Mesendoderm (in vitro differentiated cells): ENCODE data around the gene NEURL1.
A peak's percentile ranks its signal among the peaks of the same experiment; 100 is the strongest.

Experiments used
- DNase-seq: peaks from one replicate; pipeline ENCODE4 v3.0.0; 2013
- H2AK5ac ChIP-seq: 2 replicates; pipeline ENCODE4 v1.6.1; 2013; ENCODE audit warnings: low read length, inconsistent platforms
- H2BK120ac ChIP-seq: 2 replicates; pipeline ENCODE4 v1.6.1; 2013; ENCODE audit warnings: low read depth, mild to moderate bottlenecking, low read length, moderate library complexity, mixed read lengths
- H2BK15ac ChIP-seq: replicated peaks from 2 replicates; pipeline ENCODE4 v1.6.1; 2013; ENCODE audit warnings: low read depth, mild to moderate bottlenecking, moderate library complexity
- H2BK5ac ChIP-seq: 2 replicates; pipeline ENCODE4 v1.6.1; 2013; ENCODE audit warnings: low read length, inconsistent platforms
- H3K18ac ChIP-seq: 2 replicates; pipeline ENCODE4 v1.6.1; 2013; ENCODE audit warnings: mild to moderate bottlenecking, low read length, mixed read lengths
- H3K23ac ChIP-seq: one replicate; pipeline ENCODE4 v1.6.1; 2013; ENCODE audit warnings: low read length
- H3K27ac ChIP-seq: 2 replicates; pipeline ENCODE4 v1.5.1; 2013; ENCODE audit warnings: low read depth, mild to moderate bottlenecking, inconsistent platforms, low read length, moderate library complexity
- H3K27me3 ChIP-seq: 2 replicates; pipeline ENCODE4 v1.6.1; 2013; ENCODE audit warnings: low read length, control low read depth, mild to moderate bottlenecking, inconsistent platforms; ENCODE audit not compliant: insufficient read depth, poor library complexity
- H3K36me3 ChIP-seq: 2 replicates; pipeline ENCODE4 v1.6.1; 2013; ENCODE audit warnings: low read length, inconsistent platforms; ENCODE audit not compliant: control insufficient read depth, insufficient read depth
- H3K4ac ChIP-seq: one replicate; pipeline ENCODE4 v1.6.1; 2013; ENCODE audit warnings: low read depth, mild to moderate bottlenecking, low read length, moderate library complexity
- H3K4me1 ChIP-seq: 2 replicates; pipeline ENCODE4 v1.6.1; 2013; ENCODE audit warnings: low read depth, low read length, inconsistent platforms; ENCODE audit not compliant: control insufficient read depth
- H3K4me2 ChIP-seq: 2 replicates; pipeline ENCODE4 v1.6.1; 2013; ENCODE audit warnings: low read length
- H3K4me3 ChIP-seq: 2 replicates; pipeline ENCODE4 v1.5.1; 2013; ENCODE audit warnings: mild to moderate bottlenecking, low read length
- H3K56ac ChIP-seq: one replicate; pipeline ENCODE4 v1.6.1; 2013; ENCODE audit warnings: low read length
- H3K79me1 ChIP-seq: 2 replicates; pipeline ENCODE4 v1.6.1; 2013; ENCODE audit warnings: low read length, inconsistent platforms
- H3K79me2 ChIP-seq: 2 replicates; pipeline ENCODE4 v1.6.1; 2013; ENCODE audit warnings: mild to moderate bottlenecking, low read length; ENCODE audit not compliant: control insufficient read depth, insufficient read depth
- H3K9ac ChIP-seq: 2 replicates; pipeline ENCODE4 v1.6.1; 2013; ENCODE audit warnings: low read length, inconsistent platforms
- H4K5ac ChIP-seq: one replicate; pipeline ENCODE4 v1.6.1; 2013; ENCODE audit warnings: low read length
- H4K8ac ChIP-seq: one replicate; pipeline ENCODE4 v1.6.1; 2013; ENCODE audit warnings: low read depth, mild to moderate bottlenecking, control low read depth, low read length, moderate library complexity
- WGBS: extraction: QIAGEN DNeasy Blood & Tissue Kit; methylation state at CpG from one replicate; pipeline ENCODE4 v1.1.7; 2013; ENCODE audit warnings: low lambda C conversion rate, missing lambda C conversion rate; ENCODE audit not compliant: insufficient coverage; ENCODE audit errors: extremely low coverage; 5-methylcytosine and 5-hydroxymethylcytosine counted together

The NEURL1 gene

GRCh38 chr10:103589074-103589630 is 95.6 kb downstream of the NEURL1 start:
- Histone ChIP-seq H3K18ac (no peak overlapping the region), H4K5ac (no peak overlapping the region), H3K27me3 (no peaks in the 10 kb centered on the region), H3K79me2 (no peaks in the 10 kb centered on the region), H3K36me3 (no peaks in the 10 kb centered on the region), H3K4ac (no peak overlapping the region), H3K4me1 (no peaks in the 10 kb centered on the region), H3K27ac (no peak overlapping the region), H3K56ac (no peak overlapping the region), H3K79me1 (no peaks in the 10 kb centered on the region), H3K4me2 (no peak overlapping the region), H3K4me3 (no peak overlapping the region), H3K23ac (no peak overlapping the region), H2BK15ac (no peak overlapping the region), H4K8ac (no peak overlapping the region), H3K9ac (no peak overlapping the region), H2BK5ac (no peak overlapping the region), H2BK120ac (no peak overlapping the region), H2AK5ac (no peak overlapping the region)
- DNase-seq = no peak
- WGBS = no CpG with 5 or more reads among the region's 15 CpGs

GRCh38 chr10:103590060-103590459 is 96.6 kb downstream of the NEURL1 start:
- no peak overlapping the region for H4K5ac ChIP-seq
- H3K4ac ChIP-seq = no peak overlapping the region
- H3K23ac ChIP-seq = no peak overlapping the region
- no peak overlapping the region for H2BK120ac ChIP-seq
- no peak overlapping the region for H2AK5ac ChIP-seq
- DNase-seq = no peak
- H3K4me3 ChIP-seq = no peak overlapping the region
- H3K18ac ChIP-seq = no peak overlapping the region
- no peak overlapping the region for H3K4me2 ChIP-seq
- H3K4me1 ChIP-seq = no peaks in the 10 kb centered on the region
- H2BK5ac ChIP-seq = no peak overlapping the region
- H3K9ac ChIP-seq = no peak overlapping the region
- no peaks in the 10 kb centered on the region for H3K36me3 ChIP-seq
- H3K27me3 ChIP-seq = no peaks in the 10 kb centered on the region
- no peak overlapping the region for H3K27ac ChIP-seq
- H2BK15ac ChIP-seq = no peak overlapping the region
- no CpG with 5 or more reads among the region's 20 CpGs for WGBS
- no peak overlapping the region for H4K8ac ChIP-seq
- H3K56ac ChIP-seq = no peak overlapping the region
- no peaks in the 10 kb centered on the region for H3K79me1 ChIP-seq
- H3K79me2 ChIP-seq = no peaks in the 10 kb centered on the region

- H2BK120ac ChIP-seq = no peak overlapping the region
- H3K36me3 ChIP-seq = no peaks in the 10 kb centered on the region
- no peaks in the 10 kb centered on the region for H3K79me1 ChIP-seq
- no peak overlapping the region for H3K18ac ChIP-seq
- no peak overlapping the region for H3K23ac ChIP-seq
- H3K4me1 ChIP-seq = no peaks in the 10 kb centered on the region
- no CpG with 5 or more reads among the region's 6 CpGs for WGBS
- H3K27me3 ChIP-seq = no peaks in the 10 kb centered on the region
- no peak overlapping the region for H3K4me2 ChIP-seq
- H3K4ac ChIP-seq = no peak overlapping the region
- H2AK5ac ChIP-seq = no peak overlapping the region
- H3K9ac ChIP-seq = no peak overlapping the region
- H4K8ac ChIP-seq = no peak overlapping the region
- H3K56ac ChIP-seq = no peak overlapping the region
- H2BK15ac ChIP-seq = no peak overlapping the region
- H3K27ac ChIP-seq = no peak overlapping the region
- no peak overlapping the region for H2BK5ac ChIP-seq
- no peak overlapping the region for H4K5ac ChIP-seq
- H3K4me3 ChIP-seq = no peak overlapping the region
- H3K79me2 ChIP-seq = no peaks in the 10 kb centered on the region
- no peak for DNase-seq
These were observed 97.3 kb downstream of the NEURL1 start for GRCh38 chr10:103590744-103591291.

GRCh38 chr10:103592186-103593021 is 98.9 kb downstream of the NEURL1 start:
- peak; percentile 66 for DNase-seq
- no peak overlapping the region for H2BK15ac ChIP-seq
- no peak overlapping the region for H4K5ac ChIP-seq
- no peak overlapping the region for H3K4me3 ChIP-seq
- H3K79me1 ChIP-seq = no peaks in the 10 kb centered on the region
- H2AK5ac ChIP-seq = no peak overlapping the region
- no peaks in the 10 kb centered on the region for H3K36me3 ChIP-seq
- no peak overlapping the region for H3K4ac ChIP-seq
- no peak overlapping the region for H3K18ac ChIP-seq
- no peak overlapping the region for H3K27ac ChIP-seq
- no peak overlapping the region for H4K8ac ChIP-seq
- H3K4me1 ChIP-seq = no peaks in the 10 kb centered on the region
- whole genome bisulfite sequencing = no CpG with 5 or more reads among the region's 15 CpGs
- no peak overlapping the region for H3K9ac ChIP-seq
- no peak overlapping the region for H3K4me2 ChIP-seq
- no peak overlapping the region for H3K23ac ChIP-seq
- no peaks in the 10 kb centered on the region for H3K27me3 ChIP-seq
- no peak overlapping the region for H2BK120ac ChIP-seq
- no peak overlapping the region for H3K56ac ChIP-seq
- no peaks in the 10 kb centered on the region for H3K79me2 ChIP-seq
- H2BK5ac ChIP-seq = no peak overlapping the region

- Histone ChIP-seq H3K56ac (no peak overlapping the region), H2BK5ac (no peak overlapping the region), H3K4me3 (no peak overlapping the region), H3K18ac (no peak overlapping the region), H4K8ac (no peak overlapping the region), H3K27me3 (no peaks in the 10 kb centered on the region), H2BK120ac (no peak overlapping the region), H3K4ac (no peak overlapping the region), H3K79me1 (no peaks in the 10 kb centered on the region), H3K23ac (no peak overlapping the region), H3K9ac (no peak overlapping the region), H3K36me3 (no peaks in the 10 kb centered on the region), H2AK5ac (no peak overlapping the region), H3K4me2 (no peak overlapping the region), H3K79me2 (no peaks in the 10 kb centered on the region), H3K4me1 (no peaks in the 10 kb centered on the region), H4K5ac (no peak overlapping the region), H2BK15ac (no peak overlapping the region), H3K27ac (no peak overlapping the region)
- WGBS = no CpG with 5 or more reads among the region's 3 CpGs
- DNase-seq = no peak
These were observed 99.6 kb downstream of the NEURL1 start for GRCh38 chr10:103593022-103593570.
